ENCODE data around the gene PEDS1. TPM values are rescaled to one million over a fixed set of nuclear protein-coding genes. Genes with fewer than 3 reads are reported as not detected.

The PEDS1 gene
- total RNA-seq, 2 experiments from 2014 or later = 28.7 to 30.2 TPM

- H3K4me3 Mint-ChIP-seq = no peak overlapping the region
- H3K4me1 Mint-ChIP-seq (ENCODE audit: low read depth) = peaks cover 32% of the 10 kb centered on the region
- H3K27me3 Mint-ChIP-seq (ENCODE audit: low read depth) = no peaks in the 10 kb centered on the region
- no peaks in the 10 kb centered on the region for H3K9me3 Mint-ChIP-seq (ENCODE audit: insufficient read depth)
- peaks cover 27% of the 10 kb centered on the region for H3K36me3 Mint-ChIP-seq (ENCODE audit: low read depth)
- peak overlapping the region; percentile 63 for H3K27ac Mint-ChIP-seq
- ATAC-seq (no peak), DNase-seq (no peak)
- ChIA-PET POLR2A (no interaction called here), CTCF (interaction anchor here (0.8 to 2.6 kb wide), 2 partner anchors 26 to 268 kb away, joined by 3 to 5 read pairs; no protein-coding TSS in a partner anchor)
These were observed 42.1 kb upstream of the PEDS1 start for GRCh38 chr20:50195524-50196120.

- ChIA-PET POLR2A (interaction anchor here (0.6 kb wide), 1 partner anchor 619 kb away, joined by 3 read pairs; no protein-coding TSS in a partner anchor), CTCF (interaction anchor here (2.6 kb wide), 1 partner anchor 268 kb away, joined by 5 read pairs; no protein-coding TSS in a partner anchor)
- Mint-ChIP-seq H3K27me3 (ENCODE audit: low read depth) (no peaks in the 10 kb centered on the region), H3K4me3 (peak overlapping the region; percentile 15), H3K9me3 (ENCODE audit: insufficient read depth) (no peaks in the 10 kb centered on the region), H3K36me3 (ENCODE audit: low read depth) (peaks cover 27% of the 10 kb centered on the region), H3K27ac (no peak overlapping the region), H3K4me1 (ENCODE audit: low read depth) (peaks cover 34% of the 10 kb centered on the region)
- ATAC-seq (no peak), DNase-seq (no peak)
These were observed 41.5 kb upstream of the PEDS1 start for GRCh38 chr20:50194831-50195523.

- no peaks in the 10 kb centered on the region for H3K9me3 Mint-ChIP-seq (ENCODE audit: insufficient read depth)
- DNase-seq = no peak
- H3K36me3 Mint-ChIP-seq (ENCODE audit: low read depth) = peaks cover 27% of the 10 kb centered on the region
- H3K4me3 Mint-ChIP-seq = peak overlapping the region; percentile 95
- ChIA-PET POLR2A (interaction anchor here (0.6 kb wide), 1 partner anchor 620 kb away, joined by 3 read pairs; no protein-coding TSS in a partner anchor), CTCF (no interaction called here)
- ATAC-seq = no peak
- H3K27me3 Mint-ChIP-seq (ENCODE audit: low read depth) = no peaks in the 10 kb centered on the region
- no peak overlapping the region for H3K27ac Mint-ChIP-seq
- H3K4me1 Mint-ChIP-seq (ENCODE audit: low read depth) = peaks cover 34% of the 10 kb centered on the region
These were observed 40.9 kb upstream of the PEDS1 start for GRCh38 chr20:50194422-50194830.

GRCh38 chr20:50193836-50194421 is 40.4 kb upstream of the PEDS1 start:
- Mint-ChIP-seq H3K4me3 (peak overlapping the region; percentile 95), H3K4me1 (ENCODE audit: low read depth) (peaks cover 34% of the 10 kb centered on the region), H3K36me3 (ENCODE audit: low read depth) (peaks cover 27% of the 10 kb centered on the region), H3K27me3 (ENCODE audit: low read depth) (no peaks in the 10 kb centered on the region), H3K9me3 (ENCODE audit: insufficient read depth) (no peaks in the 10 kb centered on the region), H3K27ac (peak overlapping the region; percentile 98)
- CTCF ChIA-PET = interaction anchor here (0.6 kb wide), 1 partner anchor 270 kb away, joined by 3 read pairs; no protein-coding TSS in a partner anchor
- DNase-seq (no peak), ATAC-seq (no peak)
- POLR2A ChIA-PET = no interaction called here

GRCh38 chr20:50193199-50193835 is 39.8 kb upstream of the PEDS1 start:
- Mint-ChIP-seq H3K27me3 (ENCODE audit: low read depth) (no peaks in the 10 kb centered on the region), H3K4me3 (peak overlapping the region; percentile 95), H3K4me1 (ENCODE audit: low read depth) (peaks cover 34% of the 10 kb centered on the region), H3K9me3 (ENCODE audit: insufficient read depth) (no peaks in the 10 kb centered on the region), H3K36me3 (ENCODE audit: low read depth) (peaks cover 27% of the 10 kb centered on the region), H3K27ac (peak overlapping the region; percentile 98)
- ChIA-PET CTCF (interaction anchor here (0.6 to 1.5 kb wide), 2 partner anchors 156 to 271 kb away, joined by 3 read pairs; no protein-coding TSS in a partner anchor), POLR2A (no interaction called here)
- DNase-seq (no peak), ATAC-seq (no peak)

- H3K4me1 Mint-ChIP-seq (ENCODE audit: low read depth) = peaks cover 34% of the 10 kb centered on the region
- no peaks in the 10 kb centered on the region for H3K9me3 Mint-ChIP-seq (ENCODE audit: insufficient read depth)
- POLR2A ChIA-PET = interaction anchor here (0.6 to 1.8 kb wide), 5 partner anchors 10 to 259 kb away, joined by 3 to 7 read pairs (median 4); partner anchors contain the start of gene PEDS1
- peak; percentile 42 for ATAC-seq
- peak overlapping the region; percentile 98 for H3K27ac Mint-ChIP-seq
- H3K4me3 Mint-ChIP-seq = peak overlapping the region; percentile 95
- DNase-seq = peak; percentile 90
- peaks cover 27% of the 10 kb centered on the region for H3K36me3 Mint-ChIP-seq (ENCODE audit: low read depth)
- CTCF ChIA-PET = interaction anchor here (0.9 to 2.6 kb wide), 7 partner anchors 16 to 326 kb away, joined by 3 to 9 read pairs (median 3); no protein-coding TSS in a partner anchor
- H3K27me3 Mint-ChIP-seq (ENCODE audit: low read depth) = no peaks in the 10 kb centered on the region
These were observed 39.1 kb upstream of the PEDS1 start for GRCh38 chr20:50192364-50193198.

GRCh38 chr20:50191544-50192363 is 38.2 kb upstream of the PEDS1 start:
- POLR2A ChIA-PET = interaction anchor here (0.5 to 1.8 kb wide), 15 partner anchors 9 to 790 kb away, joined by 3 to 7 read pairs (median 3); partner anchors contain the start of gene PEDS1
- Mint-ChIP-seq H3K9me3 (ENCODE audit: insufficient read depth) (no peaks in the 10 kb centered on the region), H3K4me3 (peak overlapping the region; percentile 95), H3K27me3 (ENCODE audit: low read depth) (no peaks in the 10 kb centered on the region), H3K36me3 (ENCODE audit: low read depth) (peaks cover 27% of the 10 kb centered on the region), H3K4me1 (ENCODE audit: low read depth) (peaks cover 30% of the 10 kb centered on the region), H3K27ac (peak overlapping the region; percentile 98)
- CTCF ChIA-PET = interaction anchor here (0.7 to 2.6 kb wide), 14 partner anchors 13 to 327 kb away, joined by 3 to 9 read pairs (median 3); no protein-coding TSS in a partner anchor
- DNase-seq = peak; percentile 70
- peak; percentile 41 for ATAC-seq

GRCh38 chr20:50191065-50191543 is 37.6 kb upstream of the PEDS1 start:
- Mint-ChIP-seq H3K4me3 (peak overlapping the region; percentile 69), H3K4me1 (ENCODE audit: low read depth) (peaks cover 34% of the 10 kb centered on the region), H3K36me3 (ENCODE audit: low read depth) (peaks cover 26% of the 10 kb centered on the region), H3K27ac (peak overlapping the region; percentile 75), H3K27me3 (ENCODE audit: low read depth) (peaks cover under 1% of the 10 kb centered on the region), H3K9me3 (ENCODE audit: insufficient read depth) (no peaks in the 10 kb centered on the region)
- CTCF ChIA-PET = interaction anchor here (0.7 to 2.6 kb wide), 14 partner anchors 13 to 328 kb away, joined by 3 to 9 read pairs (median 3); no protein-coding TSS in a partner anchor
- POLR2A ChIA-PET = interaction anchor here (0.5 to 1.8 kb wide), 14 partner anchors 9 to 791 kb away, joined by 3 to 7 read pairs (median 3); no protein-coding TSS in a partner anchor
- DNase-seq (peak; percentile 76), ATAC-seq (peak; percentile 49)

- peaks cover 31% of the 10 kb centered on the region for H3K4me1 Mint-ChIP-seq (ENCODE audit: low read depth)
- H3K27ac Mint-ChIP-seq = peak within 1 kb of the TSS; percentile 91
- H3K36me3 Mint-ChIP-seq (ENCODE audit: low read depth) = peaks cover 22% of the 10 kb centered on the region
- peaks cover 7% of the 10 kb centered on the region for H3K27me3 Mint-ChIP-seq (ENCODE audit: low read depth)
- CTCF ChIA-PET = interaction anchor here (0.7 to 2.6 kb wide), 15 partner anchors 12 to 386 kb away, joined by 3 to 9 read pairs (median 3); no protein-coding TSS in a partner anchor
- no peaks in the 10 kb centered on the region for H3K9me3 Mint-ChIP-seq (ENCODE audit: insufficient read depth)
- peak within 1 kb of the TSS; percentile 79 for H3K4me3 Mint-ChIP-seq
- DNase-seq (peak; percentile 89), ATAC-seq (peak; percentile 54)
- POLR2A ChIA-PET = interaction anchor here (0.5 to 1.8 kb wide), 14 partner anchors 10 to 791 kb away, joined by 3 to 7 read pairs (median 3); no protein-coding TSS in a partner anchor
These were observed 36.9 kb upstream of the PEDS1 start, which contains the start of gene CEBPB for GRCh38 chr20:50190251-50191064. CEBPB (plus strand) TSS chr20:50190830; CDS start chr20:50191034, 204 bp downstream.

All from activated CD8-positive, alpha-beta T cell treated with anti-CD3 and anti-CD28 coated beads, Interleukin-2, amount 10 ng/mL, durations not matched to agents 7 days and 5 days (primary cell).